Renal cortex interstitium (tissue), 3 donors: ENCODE results near the gene MAK. TPM values are rescaled to one million over a fixed set of nuclear protein-coding genes. Genes with fewer than 3 reads are reported as not detected.

Source experiments
- polyA plus RNA-seq, 3 donors: library from polyadenylated mRNA; unstranded; fragments of 120-200 nt; gene quantifications; one replicate each; pipeline ENCODE4 v1.2.1, GENCODE V29; 2013; ENCODE audit not compliant: insufficient read length in 3 of 3

The MAK gene
- polyA plus RNA-seq, 3 donors: 1.4 to 2.7 (median 1.9) TPM

Other genes with a start within 250 kb of the MAK start
- gene C6orf52, start 143.9 kb downstream of the MAK start, polyA plus RNA-seq: 1 to 10 TPM; 2.8 to 3.4 (median 3.2) TPM
- 10 to 100 TPM; 18.6 to 23.6 (median 21.8) TPM for gene PAK1IP1, start 143.6 kb downstream of the MAK start, polyA plus RNA-seq
- gene TMEM14C, start 115.5 kb downstream of the MAK start, polyA plus RNA-seq: 100 to 1,000 TPM; 147 to 181 (median 149) TPM
- 100 to 1,000 TPM in 2 of 3 donors, 10 to 100 TPM in 1; 89.7 to 114 (median 105) TPM for gene TMEM14B, start 90.7 kb downstream of the MAK start, polyA plus RNA-seq
- gene GCM2, start 43.5 kb upstream of the MAK start, polyA plus RNA-seq: under 1 TPM; 0.07 to 0.17 (median 0.09) TPM
- 1 to 10 TPM; 3.4 to 6.1 (median 3.7) TPM for gene SYCP2L, start 48.5 kb upstream of the MAK start, polyA plus RNA-seq
- 10 to 100 TPM in 2 of 3 donors, 1 to 10 TPM in 1; 8.4 to 11.3 (median 10.7) TPM for gene ELOVL2, start 205.8 kb upstream of the MAK start, polyA plus RNA-seq